Glomerular visceral epithelial cell (primary cell): Measurements from ENCODE around the gene NOX5.
A peak's percentile ranks its signal among the peaks of the same experiment; 100 is the strongest.

Experiments
- DNase-seq: peaks from one replicate; pipeline ENCODE4 v3.0.0-alpha.2; 2016; ENCODE audit errors: extremely low spot score

The NOX5 gene

DNA sequence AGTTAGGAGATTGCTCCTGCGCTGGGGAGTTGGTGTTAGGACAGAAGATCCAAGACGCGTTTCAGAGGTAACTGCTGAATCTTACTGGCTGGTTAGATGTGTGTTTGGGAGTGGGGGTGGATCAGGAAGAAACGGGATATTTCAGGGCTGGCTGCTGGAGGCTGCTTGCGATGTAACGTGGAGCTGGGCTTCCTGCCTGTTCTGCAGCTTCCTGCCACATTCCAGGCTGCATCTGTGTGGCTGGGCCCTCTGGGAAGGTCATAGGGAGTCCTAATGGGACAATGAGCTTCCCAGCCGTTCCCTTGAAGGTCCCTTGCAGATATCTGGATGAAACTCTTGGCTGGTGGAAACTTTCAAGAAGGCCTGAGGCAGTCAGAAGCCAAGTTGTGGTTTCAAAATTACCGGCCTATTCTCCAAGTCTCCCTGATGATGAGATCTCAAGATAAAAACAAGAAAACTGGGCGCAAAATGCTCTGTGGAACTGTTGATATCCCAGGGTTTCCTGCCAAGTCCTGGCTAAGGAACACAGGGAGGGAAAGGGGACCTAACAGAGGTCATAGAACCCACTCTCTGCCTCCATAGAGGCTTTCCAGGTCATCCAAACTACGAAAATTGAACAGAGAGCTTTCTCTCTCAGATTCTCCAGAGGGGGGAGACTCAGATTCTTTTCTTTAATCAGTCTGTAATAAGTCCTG is 67.0 kb downstream of the NOX5 start:
- no peak for DNase-seq

GRCh38 chr15:69082021-69082502 is 67.6 kb downstream of the NOX5 start:
- no peak for DNase-seq

- no peak for DNase-seq
Measured at GRCh38 chr15:69082554-69082953, 68.1 kb downstream of the NOX5 start.

GRCh38 chr15:69084404-69085030 is 70.0 kb downstream of the NOX5 start:
- no peak for DNase-seq

DNA sequence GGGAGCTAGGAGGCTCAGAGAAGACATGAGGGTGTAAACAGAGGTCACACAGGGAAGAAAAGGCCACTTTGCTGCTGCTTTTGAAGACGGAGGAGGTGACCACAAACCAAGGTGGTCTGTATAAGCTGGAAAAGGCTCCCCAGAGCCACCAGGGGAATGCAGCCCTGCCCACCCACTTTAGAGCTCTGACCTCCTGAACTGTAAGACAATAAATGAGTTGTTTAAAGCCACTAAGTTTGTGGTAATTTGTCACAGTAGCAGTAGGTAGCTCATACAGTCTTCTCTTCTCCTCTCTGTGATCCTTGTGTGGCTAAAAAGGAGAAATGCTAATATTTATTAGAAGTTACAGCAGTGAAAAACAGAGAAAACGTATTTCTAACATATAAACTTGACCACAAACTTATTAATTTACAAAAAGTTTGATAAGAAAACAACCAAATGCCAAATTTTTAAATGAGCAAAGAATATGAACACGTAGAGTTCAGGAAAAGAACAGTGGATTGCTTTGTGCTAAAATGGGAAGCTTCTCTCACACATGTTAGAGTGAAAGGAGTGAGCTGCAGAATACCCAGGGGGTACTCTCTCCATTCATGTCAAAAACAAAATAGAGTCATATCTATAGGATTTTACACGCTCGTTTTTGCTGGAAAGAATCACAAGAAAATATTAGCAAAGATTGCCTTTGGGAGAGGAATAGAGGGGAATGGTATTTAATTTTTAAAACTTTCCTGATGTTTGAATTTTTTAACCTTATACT is 71.0 kb downstream of the NOX5 start:
- no peak for DNase-seq

GRCh38 chr15:69086427-69087204 is 72.1 kb downstream of the NOX5 start:
- DNase-seq = no peak

GRCh38 chr15:69087366-69087976 is 73.0 kb downstream of the NOX5 start:
- no peak for DNase-seq

GRCh38 chr15:69088300-69088965 is 73.9 kb downstream of the NOX5 start:
- DNase-seq = no peak

GRCh38 chr15:69089258-69089657 is 74.8 kb downstream of the NOX5 start:
- DNase-seq = no peak

DNA sequence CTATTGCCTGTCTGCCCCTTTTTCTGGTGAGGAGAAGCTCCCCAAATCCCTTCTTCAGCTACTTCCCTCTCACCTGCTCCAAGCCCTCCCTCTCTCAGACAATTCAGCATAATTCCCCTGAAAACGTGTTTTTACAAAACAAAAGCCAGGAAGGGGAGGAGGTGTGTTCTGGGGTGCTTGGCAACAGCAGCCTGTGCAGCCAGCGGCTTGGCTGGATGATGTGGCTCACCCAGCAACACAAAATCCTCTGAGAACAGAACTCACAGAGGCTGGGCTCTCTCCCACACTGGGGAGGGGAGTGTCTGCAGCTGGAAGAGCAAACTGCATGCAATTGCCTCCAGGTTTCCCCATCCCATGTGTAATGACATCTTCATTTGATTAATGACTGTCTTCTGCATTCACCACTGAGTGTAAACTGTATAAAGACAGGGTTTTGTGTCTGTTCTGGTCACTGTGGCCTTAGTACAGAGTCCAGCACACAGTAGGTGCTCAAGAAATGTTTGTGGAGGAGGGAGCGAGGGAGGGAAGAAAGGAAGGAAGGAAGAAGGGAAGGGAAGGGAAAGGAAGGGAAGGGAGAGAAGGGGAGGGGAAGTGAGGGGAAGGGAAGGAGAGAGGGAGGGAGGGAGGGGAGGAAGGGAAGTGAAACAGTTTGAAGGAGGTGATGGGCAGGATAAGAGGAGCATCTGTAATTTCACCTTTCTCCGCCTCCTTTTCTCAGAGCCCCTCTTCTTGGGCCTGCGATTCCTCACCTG is 75.9 kb downstream of the NOX5 start:
- DNase-seq = no peak

DNA sequence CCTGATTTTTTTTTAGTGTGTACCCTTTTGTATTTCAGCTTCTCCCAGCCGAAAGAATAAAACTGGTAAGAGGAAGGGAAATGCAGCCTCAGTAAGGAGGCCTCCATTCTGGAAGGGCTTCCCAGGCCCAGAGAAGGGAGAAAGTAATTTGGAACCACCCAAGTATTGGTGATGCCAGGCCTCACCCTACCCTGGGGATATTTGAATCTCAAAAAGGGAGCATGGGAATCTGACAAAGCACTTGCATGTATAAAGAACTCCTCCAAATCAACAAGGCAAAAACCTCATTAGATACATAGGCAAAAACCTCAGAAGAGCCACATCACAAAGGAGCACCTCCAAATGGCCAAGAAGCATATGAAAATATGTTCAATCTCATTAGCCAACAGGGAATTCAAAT is 77.2 kb downstream of the NOX5 start:
- DNase-seq = no peak

GRCh38 chr15:69092159-69092558 is 77.7 kb downstream of the NOX5 start:
- DNase-seq = peak; percentile 63

GRCh38 chr15:69093127-69093526 is 78.6 kb downstream of the NOX5 start:
- no peak for DNase-seq

- no peak for DNase-seq
Measured at GRCh38 chr15:69093614-69094013, 79.1 kb downstream of the NOX5 start.

GRCh38 chr15:69094124-69094921 is 79.8 kb downstream of the NOX5 start:
- no peak for DNase-seq

DNA sequence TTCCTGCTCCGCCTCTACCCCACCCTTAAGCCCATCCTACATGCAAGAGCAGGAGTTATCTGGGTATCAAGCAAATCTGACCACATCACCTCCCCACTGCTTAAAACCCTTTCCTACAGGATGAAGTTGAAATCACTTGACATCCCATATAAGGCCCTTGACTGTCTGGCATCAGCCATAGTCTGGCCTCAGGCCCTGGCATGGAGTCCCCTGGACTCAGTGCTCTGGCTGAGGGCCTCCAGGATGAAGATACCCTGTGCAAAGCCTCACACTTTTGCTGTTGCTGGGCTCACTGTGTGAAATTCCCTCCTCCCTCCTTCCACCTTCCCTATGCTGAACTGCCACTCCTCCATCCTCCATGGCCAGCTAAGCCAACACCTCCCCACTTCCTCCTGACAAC is 80.8 kb downstream of the NOX5 start:
- no peak for DNase-seq

- DNase-seq = no peak
Measured at GRCh38 chr15:69096196-69096595, 81.7 kb downstream of the NOX5 start.

- DNase-seq = no peak
Measured at GRCh38 chr15:69096626-69097025, 82.1 kb downstream of the NOX5 start.

- no peak for DNase-seq
Measured at GRCh38 chr15:69098771-69099170, 84.3 kb downstream of the NOX5 start.
